Transverse colon (tissue), 4 donors: ENCODE measurements around the gene OTUB2. TPM values are rescaled to one million over a fixed set of nuclear protein-coding genes. Genes with fewer than 3 reads are reported as not detected.
A peak's percentile ranks its signal among the peaks of the same experiment; 100 is the strongest.

Experiments used
- DNase-seq: peaks from one replicate; pipeline ENCODE4 v3.0.0-alpha.2; 2019
- H3K27ac ChIP-seq, 4 donors: fragments of 200-600 bp; sonication (generic); 2 replicates each; pipeline ENCODE4 v1.5.1; 2016 to 2018; ENCODE audit warnings: inconsistent platforms in 4 of 4
- H3K27me3 ChIP-seq: fragments of 200-600 bp; sonication (generic); 2 replicates; pipeline ENCODE4 v1.5.1; 2017; ENCODE audit warnings: inconsistent platforms
- H3K36me3 ChIP-seq, 4 donors: fragments of 200-600 bp; sonication (generic); 2 replicates each; pipeline ENCODE4 v1.5.1; 2017 to 2019; ENCODE audit warnings: inconsistent platforms in 4 of 4
- H3K4me1 ChIP-seq, 4 donors: fragments of 200-600 bp; sonication (generic); 2 replicates each; pipeline ENCODE4 v1.5.1; 2017 to 2020; ENCODE audit warnings: inconsistent platforms in 4 of 4
- H3K4me3 ChIP-seq, 4 donors: fragments of 200-600 bp; sonication (generic); 1 replicate in 1 of 4; 2 replicates in 3 of 4; pipeline versions ENCODE4 v1.5.1 to v1.6.1; 2017 to 2019; ENCODE audit warnings: inconsistent platforms in 4 of 4
- H3K9me3 ChIP-seq, 2 donors: fragments of 200-600 bp; sonication (generic); 2 replicates each; pipeline ENCODE4 v1.5.1; 2017 to 2019; ENCODE audit warnings: inconsistent platforms in 2 of 2
- EP300 ChIP-seq: sonication (generic); formaldehyde crosslinking; IDR thresholded peaks from one replicate; pipeline ENCODE4 v1.6.1; 2017; ENCODE audit warnings: antibody characterized with exemption, low read depth
- POLR2A ChIP-seq: fragments of 450-650 bp; IDR thresholded peaks from one replicate; pipeline ENCODE4 v1.6.1; 2016; ENCODE audit warnings: antibody characterized with exemption, mild to moderate bottlenecking, moderate library complexity
- POLR2AphosphoS5 ChIP-seq, 3 donors: sonication (generic); formaldehyde crosslinking; IDR thresholded peaks; one replicate each; pipeline ENCODE4 v1.6.1; 2016; ENCODE audit warnings: antibody characterized with exemption in 3 of 3
- WGBS, 2 donors: methylation state at CpG; one replicate each; pipeline ENCODE4 v1.1.5; 2018; ENCODE audit warnings: low coverage in 1 of 2; 5-methylcytosine and 5-hydroxymethylcytosine counted together
- in situ Hi-C, 4 donors: fragments of 200-750 bp; cut with MboI; loops; one replicate each; pipeline versions ENCODE4 v1.15.0 to v1.15.1; 2017; ENCODE audit warnings: low sequenced_read_pairs in 3 of 4, low pct_ligation_motif_present in 1 of 4, low pct_unique_long_range_greater_than_20kb in 1 of 4
- intact Hi-C: fragments of 100-400 bp; cut with DNase I; formaldehyde crosslinking; loops from one replicate; pipeline ENCODE4 v1.15.1; 2023; ENCODE audit warnings: low total_unique reads
- total RNA-seq, 4 donors: library from RNA; depleted of rRNA; stranded (reverse); fragments of >200 nt; gene quantifications; one replicate each; pipeline ENCODE4 v1.1.0, GENCODE V29; 2016
- TF ChIP-seq, protein P1 (sequence below), 5 experiments: fragments of 200-600 bp in 3 of 5; fragments of 450-650 bp in 2 of 5; sonication (generic) in 3 of 5; IDR thresholded peaks; 1 replicate in 2 of 5; 2 replicates in 3 of 5; pipeline ENCODE4 v1.5.1; 2016 to 2017; ENCODE audit warnings: antibody characterized with exemption in 5 of 5, inconsistent platforms in 3 of 5, mild to moderate bottlenecking in 2 of 5, moderate library complexity in 1 of 5

Gene OTUB2
- total RNA-seq, 4 donors from 2014 or later = 2.6 to 2.7 TPM; not detected in 2

DNA sequence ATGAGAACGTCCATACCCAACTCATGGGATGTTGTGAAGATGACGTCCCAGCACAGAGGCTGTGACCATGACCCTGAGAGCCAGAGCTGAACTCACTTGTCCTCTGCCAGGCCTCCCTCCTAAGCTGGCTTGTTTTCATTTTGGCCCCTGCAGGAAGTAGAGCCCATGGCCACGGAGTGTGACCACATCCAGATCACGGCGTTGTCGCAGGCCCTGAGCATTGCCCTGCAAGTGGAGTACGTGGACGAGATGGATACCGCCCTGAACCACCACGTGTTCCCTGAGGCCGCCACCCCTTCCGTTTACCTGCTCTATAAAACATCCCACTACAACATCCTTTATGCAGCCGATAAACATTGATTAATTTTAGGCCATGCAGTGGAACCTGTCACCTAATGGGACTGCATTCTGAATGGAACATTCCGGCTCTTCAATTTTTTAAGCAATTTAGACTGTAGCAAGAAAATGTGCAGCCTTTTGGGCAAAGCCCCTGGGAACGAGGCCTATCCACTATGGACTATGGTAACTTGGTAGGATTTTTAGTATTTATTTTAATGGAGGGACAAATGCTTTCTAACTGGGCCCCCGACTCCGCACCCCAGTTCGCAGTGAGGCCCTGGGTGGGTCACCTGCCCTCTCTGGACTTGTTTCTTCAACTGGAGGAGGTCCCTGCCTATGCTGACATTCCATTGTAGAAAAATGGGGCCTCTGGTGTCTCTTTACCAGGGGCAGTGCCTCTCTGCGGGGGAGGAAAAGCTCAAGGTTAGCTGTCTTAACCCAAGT is 19.6 kb downstream of the OTUB2 start:
- 86% methylated on average over 19 of the region's 19 CpGs; no CpG with 5 or more reads in 1 of the 2 donors for WGBS, 2 donors
- intact Hi-C loops (no loop called here), in situ Hi-C loops (no loop called here)
- no peaks in the 10 kb centered on the region for H3K9me3 ChIP-seq
- no peak overlapping the region for H3K4me3 ChIP-seq
- H3K36me3 ChIP-seq = peaks cover 0 to 34% (median 14%) of the 10 kb centered on the region in 4 donors
- TF ChIP-seq, protein P1, sequence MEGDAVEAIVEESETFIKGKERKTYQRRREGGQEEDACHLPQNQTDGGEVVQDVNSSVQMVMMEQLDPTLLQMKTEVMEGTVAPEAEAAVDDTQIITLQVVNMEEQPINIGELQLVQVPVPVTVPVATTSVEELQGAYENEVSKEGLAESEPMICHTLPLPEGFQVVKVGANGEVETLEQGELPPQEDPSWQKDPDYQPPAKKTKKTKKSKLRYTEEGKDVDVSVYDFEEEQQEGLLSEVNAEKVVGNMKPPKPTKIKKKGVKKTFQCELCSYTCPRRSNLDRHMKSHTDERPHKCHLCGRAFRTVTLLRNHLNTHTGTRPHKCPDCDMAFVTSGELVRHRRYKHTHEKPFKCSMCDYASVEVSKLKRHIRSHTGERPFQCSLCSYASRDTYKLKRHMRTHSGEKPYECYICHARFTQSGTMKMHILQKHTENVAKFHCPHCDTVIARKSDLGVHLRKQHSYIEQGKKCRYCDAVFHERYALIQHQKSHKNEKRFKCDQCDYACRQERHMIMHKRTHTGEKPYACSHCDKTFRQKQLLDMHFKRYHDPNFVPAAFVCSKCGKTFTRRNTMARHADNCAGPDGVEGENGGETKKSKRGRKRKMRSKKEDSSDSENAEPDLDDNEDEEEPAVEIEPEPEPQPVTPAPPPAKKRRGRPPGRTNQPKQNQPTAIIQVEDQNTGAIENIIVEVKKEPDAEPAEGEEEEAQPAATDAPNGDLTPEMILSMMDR (IDR thresholded peaks at IDR 0.05) = no peak
- TF ChIP-seq EP300 = no peak
- H3K27me3 ChIP-seq = no peaks in the 10 kb centered on the region
- peak; percentile 3 for DNase-seq
- no peaks in the 10 kb centered on the region for H3K4me1 ChIP-seq
- H3K27ac ChIP-seq = no peak overlapping the region

DNA sequence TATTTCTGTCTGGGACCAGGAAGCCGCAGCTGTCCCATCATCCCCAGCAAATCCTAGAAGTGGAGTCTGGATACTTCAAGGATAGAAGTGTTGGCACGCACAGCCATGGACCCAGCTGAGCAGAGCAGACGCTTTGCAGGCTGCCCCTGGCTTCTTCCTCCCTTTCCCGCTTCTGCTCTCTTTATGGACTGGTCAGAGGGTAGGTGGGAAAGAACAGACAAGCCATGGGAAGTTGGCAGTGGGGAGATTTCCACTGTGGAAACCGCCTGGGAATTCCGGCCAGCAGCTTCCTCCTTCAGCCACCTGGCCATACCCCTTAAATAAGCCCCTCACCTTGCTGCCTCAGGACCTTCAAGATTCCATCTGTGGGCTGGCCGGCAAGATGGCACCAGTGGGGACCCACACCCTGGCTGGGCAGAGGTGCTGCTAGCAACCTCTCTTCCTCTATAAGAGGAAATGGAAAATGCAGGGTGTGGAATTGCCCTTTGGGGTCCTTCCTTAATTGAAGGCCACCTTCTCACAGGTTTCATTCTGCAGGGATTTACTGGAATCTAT is 20.6 kb downstream of the OTUB2 start:
- H3K27me3 ChIP-seq = no peaks in the 10 kb centered on the region
- no peaks in the 10 kb centered on the region for H3K9me3 ChIP-seq
- intact Hi-C loops = no loop called here
- no peak overlapping the region for H3K27ac ChIP-seq
- TF ChIP-seq POLR2A = no peak
- TF ChIP-seq EP300 = no peak
- no peak for TF ChIP-seq POLR2AphosphoS5 (IDR thresholded peaks at IDR 0.05)
- TF ChIP-seq, protein P1 (IDR thresholded peaks at IDR 0.05) = no peak
- in situ Hi-C loops = no loop called here
- H3K4me1 ChIP-seq = peaks cover 0 to 3% (median 0%) of the 10 kb centered on the region in 4 donors
- WGBS, 2 donors = 81 to 89% methylated on average over 4 to 7 of the region's 7 CpGs
- no peak overlapping the region for H3K4me3 ChIP-seq
- peaks cover 0 to 36% (median 17%) of the 10 kb centered on the region in 4 donors for H3K36me3 ChIP-seq
- DNase-seq = peak; percentile 2

DNA sequence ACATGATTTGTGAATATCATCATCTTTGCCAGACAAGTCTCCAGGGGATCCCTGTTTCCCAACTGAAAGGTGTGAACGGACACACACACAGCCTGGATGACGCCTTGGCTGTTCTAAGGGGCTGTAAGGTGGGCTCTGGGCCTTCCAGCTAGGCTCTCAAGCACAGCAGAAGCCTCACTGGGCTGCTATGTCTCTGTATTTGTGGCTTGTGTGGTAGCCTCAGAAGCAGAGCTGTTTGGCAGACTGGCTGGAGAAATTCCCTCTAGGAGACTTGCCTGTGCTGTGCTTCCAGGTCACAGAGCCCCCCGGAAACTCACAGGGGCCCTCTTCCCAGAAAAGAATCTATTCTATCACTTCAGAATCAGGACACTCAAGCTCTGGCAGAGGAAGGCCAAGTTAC is 21.4 kb downstream of the OTUB2 start:
- Histone ChIP-seq H3K27ac (no peak overlapping the region), H3K36me3 (peaks cover 0 to 38% (median 19%) of the 10 kb centered on the region in 4 donors), H3K9me3 (no peaks in the 10 kb centered on the region), H3K27me3 (no peaks in the 10 kb centered on the region), H3K4me3 (no peak overlapping the region), H3K4me1 (peaks cover 0 to 7% (median 0%) of the 10 kb centered on the region in 4 donors)
- intact Hi-C loops (no loop called here), in situ Hi-C loops (no loop called here)
- TF ChIP-seq POLR2A (no peak), POLR2AphosphoS5 (IDR thresholded peaks at IDR 0.05) (no peak), EP300 (no peak)
- TF ChIP-seq, protein P1 (IDR thresholded peaks at IDR 0.05) = no peak
- WGBS, 2 donors = 96 to 100% methylated on average over 2 to 3 of the region's 3 CpGs
- DNase-seq = no peak

DNA sequence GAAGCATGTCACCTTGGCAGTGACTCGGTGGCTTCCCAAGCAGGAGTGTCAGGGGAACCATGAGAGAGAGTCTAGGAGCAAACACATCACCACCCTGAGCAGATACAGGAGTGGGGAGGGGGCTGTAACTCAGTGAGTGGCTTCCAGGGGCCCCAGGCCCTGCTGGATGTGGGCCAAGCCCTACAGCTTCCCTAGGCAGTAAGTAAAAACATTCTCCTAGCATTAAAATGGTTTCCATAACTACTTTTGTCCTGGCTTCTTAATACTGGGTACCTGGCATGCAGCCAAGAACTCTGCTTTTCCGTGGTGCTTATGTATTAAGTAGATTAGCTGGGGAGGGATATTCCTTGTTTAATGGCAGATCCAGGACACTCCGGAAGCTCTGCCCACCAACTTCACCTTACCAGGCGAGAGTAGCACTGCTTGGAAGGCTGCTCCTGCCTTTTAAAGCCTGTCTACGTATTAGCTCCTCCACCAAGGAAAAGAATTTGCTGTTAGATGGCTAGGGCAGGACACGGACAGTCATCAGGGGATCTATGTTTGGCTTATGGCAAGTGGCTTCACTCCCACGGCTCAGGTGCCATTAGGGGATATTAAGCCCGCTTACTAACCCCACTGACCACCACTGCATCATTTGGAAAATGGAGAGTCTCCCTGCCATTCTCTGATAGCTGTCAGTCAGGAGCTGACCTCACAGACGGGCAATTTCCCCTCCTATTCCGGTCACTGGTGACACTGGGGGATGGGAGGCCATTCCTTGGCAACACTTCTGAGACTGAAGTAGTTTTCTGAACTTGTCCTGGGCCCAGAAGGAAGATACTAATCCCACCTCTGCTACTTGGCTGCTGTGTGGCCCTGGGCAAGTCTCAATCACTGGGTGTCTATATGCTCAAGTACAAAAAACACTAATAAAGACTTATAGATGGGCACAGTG is 22.8 kb downstream of the OTUB2 start:
- no peaks in the 10 kb centered on the region for H3K9me3 ChIP-seq
- intact Hi-C loops = no loop called here
- peaks cover 0 to 7% (median 0%) of the 10 kb centered on the region in 4 donors for H3K4me1 ChIP-seq
- WGBS, 2 donors = 84% methylated on average over 10 of the region's 10 CpGs; no CpG with 5 or more reads in 1 of the 2 donors
- no peak for TF ChIP-seq EP300
- TF ChIP-seq POLR2A = no peak
- TF ChIP-seq, protein P1 (IDR thresholded peaks at IDR 0.05) = no peak
- TF ChIP-seq POLR2AphosphoS5 (IDR thresholded peaks at IDR 0.05) = no peak
- H3K36me3 ChIP-seq = peaks cover 0 to 42% (median 21%) of the 10 kb centered on the region in 4 donors
- H3K27ac ChIP-seq = no peak overlapping the region
- H3K4me3 ChIP-seq = no peak overlapping the region
- no peak for DNase-seq
- in situ Hi-C loops = no loop called here
- no peaks in the 10 kb centered on the region for H3K27me3 ChIP-seq
